Myometrial cell (primary cell): Measurements from ENCODE around the gene PLEKHH1. TPM values are rescaled to one million over a fixed set of nuclear protein-coding genes. Genes with fewer than 3 reads are reported as not detected.

Experiments used
- total RNA-seq: library from RNA; depleted of rRNA; stranded (reverse); fragments of >200 nt; gene quantifications from 2 replicates; pipeline ENCODE4 v1.2.3, GENCODE V29; 2015

Gene PLEKHH1
- total RNA-seq, result under 0.01 TPM in 1 of 2 replicates, not detected in the other

GRCh38 chr14:67532998-67533753, at the start of gene PLEKHH1:
Gene PLEKHH1 (plus strand): TSS chr14:67533290. CDS start chr14:67541868, 8,578 bp downstream.

GRCh38 chr14:67487937-67488893, 44.9 kb upstream of the PLEKHH1 start, which contains the start of gene TMEM229B:
Gene TMEM229B (minus strand): TSS chr14:67488721. CDS start chr14:67473923, 14,798 bp downstream.

GRCh38 chr14:67599698-67600561, 66.8 kb downstream of the PLEKHH1 start, which contains the start of gene PIGH:
Gene PIGH (minus strand): TSS chr14:67600268. CDS start chr14:67600203, 65 bp downstream.

GRCh38 chr14:67619446-67620216, 86.5 kb downstream of the PLEKHH1 start, which contains the start of gene ARG2:
Gene ARG2 (plus strand): TSS chr14:67619920. CDS start chr14:67619978, 58 bp downstream.

Other genes starting within 250 kb of the PLEKHH1 start
- gene ATP6V1D, start 173.5 kb upstream of the PLEKHH1 start, total RNA-seq, result 101 and 110 TPM in 2 replicates
- gene EIF2S1, start 173.0 kb upstream of the PLEKHH1 start, total RNA-seq, result 198 and 201 TPM in 2 replicates
- 11.9 and 24.8 TPM in 2 replicates for gene PLEK2, start 121.1 kb upstream of the PLEKHH1 start, total RNA-seq
- gene TMEM229B, start 44.6 kb upstream of the PLEKHH1 start, total RNA-seq, result 0.58 and 0.71 TPM in 2 replicates
- gene PIGH, start 67.0 kb downstream of the PLEKHH1 start, total RNA-seq, result 6.1 and 12.2 TPM in 2 replicates
- 5.5 and 9.0 TPM in 2 replicates for gene ARG2, start 86.6 kb downstream of the PLEKHH1 start, total RNA-seq
- gene VTI1B, start 141.3 kb downstream of the PLEKHH1 start, total RNA-seq, result 39.9 and 46.1 TPM in 2 replicates
- 167 and 182 TPM in 2 replicates for gene RDH11, start 162.5 kb downstream of the PLEKHH1 start, total RNA-seq
- gene RDH12, start 168.6 kb downstream of the PLEKHH1 start, total RNA-seq, result 0.18 TPM in 1 of 2 replicates, not detected in the other